GM21717 (cell line): Measurements from ENCODE around the gene ZNF343.
A peak's percentile ranks its signal among the peaks of the same experiment; 100 is the strongest.
"Not testable (repeated sequence)": the region's sequence is repeated elsewhere in the genome, so short reads cannot be mapped to it uniquely, and the experiment has no call there.

ENCODE experiments used
- ATAC-seq: cut with Tn5 transposase; IDR thresholded peaks from one replicate; pipeline ENCODE4 v1.9.1; 2021; ENCODE audit warnings: mild to moderate bottlenecking, moderate library complexity; ENCODE audit not compliant: unreplicated experiment

Gene ZNF343

GRCh38 chr20:2521369-2522305 is 12.9 kb upstream of the ZNF343 start:
- no peak for ATAC-seq

GRCh38 chr20:2520617-2521016 is 11.9 kb upstream of the ZNF343 start:
- ATAC-seq: no peak

- ATAC-seq: no peak
Observed at GRCh38 chr20:2519115-2519809, 10.5 kb upstream of the ZNF343 start.

GRCh38 chr20:2518558-2518957 is 9.8 kb upstream of the ZNF343 start:
- ATAC-seq: no peak

GRCh38 chr20:2518096-2518495 is 9.4 kb upstream of the ZNF343 start:
- ATAC-seq: no peak

DNA sequence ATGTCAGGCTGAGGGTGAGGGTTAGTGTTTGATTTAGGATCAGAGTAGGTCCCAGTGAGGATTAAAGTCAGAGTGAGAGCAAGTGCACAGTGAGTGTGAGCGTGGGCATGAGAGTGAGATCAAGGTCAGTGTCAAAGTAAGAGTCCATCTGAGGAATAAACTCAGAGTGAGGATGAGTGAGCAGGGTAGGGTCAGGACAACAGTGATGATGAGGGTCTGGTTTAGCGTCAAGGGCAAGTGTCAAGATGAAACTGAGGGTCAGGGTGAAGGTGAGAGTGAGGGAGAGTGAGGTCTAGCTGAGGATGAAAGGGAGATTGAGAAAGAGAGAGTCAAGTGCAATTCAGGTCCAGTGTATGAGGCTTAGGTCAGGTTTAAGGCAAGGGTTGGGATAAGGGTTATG is 7.7 kb upstream of the ZNF343 start:
- ATAC-seq: no peak

GRCh38 chr20:2515203-2515602 is 6.5 kb upstream of the ZNF343 start:
- ATAC-seq: no peak

DNA sequence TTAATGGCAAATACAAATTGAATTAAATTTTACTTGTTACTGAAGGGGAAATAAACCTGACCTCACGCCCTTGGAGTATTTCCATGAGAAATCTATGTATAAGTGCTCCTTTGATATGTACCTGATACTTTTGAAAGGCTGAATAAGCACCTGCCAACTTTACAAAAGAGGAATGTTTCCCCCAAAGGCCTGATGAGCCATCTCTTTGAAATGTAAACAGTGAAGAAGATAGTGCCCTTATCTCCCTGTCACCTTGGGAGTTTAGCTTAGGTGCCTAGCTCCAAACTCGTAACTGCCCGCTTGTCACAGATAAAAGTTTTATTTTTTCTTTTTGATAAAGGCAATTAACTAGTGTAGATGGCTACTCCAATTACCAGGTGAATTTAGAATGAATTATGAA is 1.1 kb upstream of the ZNF343 start:
- no peak for ATAC-seq

DNA sequence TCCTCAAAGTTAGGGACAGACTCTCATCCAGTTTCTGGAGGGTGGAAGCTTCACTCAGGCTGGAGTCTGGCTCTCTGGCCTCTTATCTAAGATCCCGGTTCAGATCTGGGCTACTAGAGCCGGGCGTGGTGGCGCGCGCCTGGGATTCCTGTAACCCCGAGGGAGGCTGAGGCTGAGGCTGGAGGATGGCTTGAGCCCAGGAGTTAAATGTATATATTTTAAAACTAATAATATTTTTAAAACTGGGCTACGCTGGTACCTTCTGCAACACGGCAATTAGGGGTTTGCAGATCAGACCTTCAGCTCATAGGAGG is 710 bp upstream of the ZNF343 start:
- no peak for ATAC-seq

GRCh38 chr20:2507875-2508630 is 662 bp downstream of the ZNF343 start:
- ATAC-seq: peak; percentile 9

DNA sequence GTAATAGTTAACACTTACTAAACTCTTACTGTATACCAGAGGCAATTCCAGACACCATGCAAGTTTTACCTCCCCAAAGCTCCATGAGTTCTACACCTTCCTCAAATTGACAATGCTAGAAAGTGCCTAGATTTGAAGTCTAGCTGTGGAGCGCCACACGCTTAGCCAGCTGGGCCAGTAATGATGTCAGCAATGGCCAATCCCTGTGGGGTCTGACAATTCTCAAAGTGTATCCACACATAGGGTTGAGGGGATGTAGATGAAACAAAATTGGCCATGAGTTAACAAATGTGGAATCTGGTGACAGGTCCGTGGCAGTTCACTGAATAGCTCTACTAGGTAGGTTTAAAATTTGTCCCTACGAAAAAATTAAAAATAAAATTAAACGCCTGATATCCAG is 1.3 kb downstream of the ZNF343 start:
- no peak for ATAC-seq

DNA sequence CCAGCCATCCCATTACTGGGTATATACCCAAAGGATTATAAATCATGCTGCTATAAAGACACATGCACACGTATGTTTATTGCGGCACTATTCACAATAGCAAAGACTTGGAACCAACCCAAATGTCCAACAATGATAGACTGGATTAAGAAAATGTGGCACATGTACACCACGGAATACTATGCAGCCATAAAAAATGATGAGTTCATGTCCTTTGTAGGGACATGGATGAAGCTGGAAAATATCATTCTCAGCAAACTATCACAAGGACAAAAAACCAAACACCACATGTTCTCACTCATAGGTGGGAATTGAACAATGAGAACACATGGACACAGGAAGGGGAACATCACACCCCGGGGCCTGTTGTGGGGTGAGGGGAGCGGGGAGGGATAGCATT is 2.3 kb downstream of the ZNF343 start:
- not testable (repeated sequence) for ATAC-seq

DNA sequence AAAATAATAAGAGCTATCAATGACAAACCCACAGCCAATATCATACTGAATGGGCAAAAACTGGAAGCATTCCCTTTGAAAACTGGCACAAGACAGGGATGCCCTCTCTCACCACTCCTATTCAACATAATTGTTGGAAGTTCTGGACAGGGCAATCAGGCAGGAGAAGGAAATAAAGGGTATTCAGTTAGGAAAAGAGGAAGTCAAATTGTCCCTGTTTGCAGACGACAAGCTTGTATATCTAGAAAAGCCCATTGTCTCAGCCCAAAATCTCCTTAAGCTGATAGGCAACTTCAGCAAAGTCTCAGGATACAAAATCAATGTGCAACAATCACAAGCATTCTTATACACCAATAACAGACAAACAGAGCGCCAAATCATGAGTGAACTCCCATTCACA is 3.9 kb downstream of the ZNF343 start:
- ATAC-seq: not testable (repeated sequence)

DNA sequence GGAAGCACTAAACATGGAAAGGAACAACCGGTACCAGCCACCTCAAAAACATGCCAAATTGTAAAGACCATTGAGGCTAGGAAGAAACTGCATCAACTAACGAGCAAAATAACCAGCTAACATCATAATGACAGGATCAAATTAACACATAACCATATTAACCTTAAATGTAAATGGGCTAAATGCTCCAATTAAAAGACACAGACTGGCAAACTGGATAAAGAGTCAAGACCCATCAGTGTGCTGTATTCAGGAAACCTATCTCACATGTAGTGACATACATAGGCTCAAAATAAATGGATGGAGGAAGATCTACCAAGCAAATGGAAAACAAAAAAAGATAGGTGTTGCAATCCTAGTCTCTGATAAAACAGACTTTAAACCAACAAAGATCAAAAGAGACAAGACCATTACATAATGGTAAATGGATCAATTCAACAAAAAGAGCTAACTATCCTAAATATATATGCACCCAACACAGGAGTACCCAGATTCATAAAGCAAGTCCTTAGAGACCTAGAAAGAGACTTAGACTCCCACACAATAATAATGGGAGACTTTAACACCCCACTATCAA is 5.8 kb downstream of the ZNF343 start:
- not testable (repeated sequence) for ATAC-seq

- ATAC-seq: no peak
Observed at GRCh38 chr20:2485661-2486060, 23.1 kb downstream of the ZNF343 start.

GRCh38 chr20:2485080-2485479 is 23.6 kb downstream of the ZNF343 start:
- ATAC-seq: no peak

DNA sequence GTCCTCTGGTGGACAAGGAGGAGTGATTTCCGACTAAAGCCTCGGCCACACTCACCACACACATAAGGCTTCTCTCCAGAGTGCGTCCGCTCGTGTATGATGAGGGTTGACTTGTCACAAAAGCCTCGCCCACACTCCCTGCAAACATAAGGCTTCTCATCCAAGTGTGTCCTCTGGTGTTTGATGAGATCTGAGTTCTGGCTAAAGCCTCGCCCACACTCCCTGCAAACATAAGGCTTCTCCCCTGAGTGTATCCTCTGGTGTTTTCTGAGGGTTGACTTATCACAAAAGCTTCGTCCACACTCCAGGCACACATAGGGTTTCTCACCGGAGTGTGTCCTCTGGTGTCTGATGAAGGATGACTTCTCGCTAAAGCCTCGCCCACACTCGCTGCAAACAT is 25.2 kb downstream of the ZNF343 start:
- ATAC-seq: no peak

GRCh38 chr20:2480381-2480780 is 28.3 kb downstream of the ZNF343 start:
- ATAC-seq: no peak

DNA sequence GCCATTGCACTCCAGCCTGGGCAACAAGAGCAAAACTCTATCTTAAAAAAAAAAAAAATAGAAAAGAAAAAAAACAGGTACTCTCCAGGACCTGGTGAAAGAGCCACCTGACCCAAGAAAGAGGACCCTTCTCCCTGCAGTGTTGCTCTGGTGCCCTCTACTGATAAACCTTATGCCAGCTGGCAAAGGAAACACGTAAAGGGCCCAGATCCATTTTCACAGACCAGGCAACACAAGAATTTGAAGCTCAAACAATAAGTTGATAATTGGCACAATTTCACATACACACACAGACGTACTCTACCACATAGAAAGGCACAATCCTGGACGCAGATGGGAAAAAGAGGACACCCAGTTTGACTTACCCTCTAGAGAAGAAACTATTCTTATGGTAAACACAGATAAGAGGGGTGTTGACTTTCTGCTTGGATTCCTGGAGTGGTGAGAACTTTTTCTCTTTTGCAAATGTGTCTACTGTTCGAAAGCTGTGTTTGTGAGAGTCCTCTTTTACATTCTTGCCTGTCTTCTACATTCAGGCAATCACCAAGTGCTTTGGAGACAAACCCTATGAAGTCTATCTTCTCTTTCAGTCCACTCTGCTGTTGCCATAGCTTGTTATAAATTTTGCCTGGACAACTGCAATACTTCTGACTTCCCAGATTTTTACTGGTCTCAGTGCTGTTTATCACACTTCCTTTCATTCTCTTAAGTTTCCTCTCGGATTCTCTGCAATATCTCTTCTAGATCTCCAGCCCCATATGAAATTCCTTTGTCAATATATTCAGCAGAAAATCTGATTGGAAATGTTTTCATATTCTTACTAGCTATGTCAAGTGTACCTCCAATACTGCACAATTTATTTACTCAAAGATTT is 31.7 kb downstream of the ZNF343 start:
- ATAC-seq: no peak
